ENCODE data around the gene SESN3.

The SESN3 gene

DNA sequence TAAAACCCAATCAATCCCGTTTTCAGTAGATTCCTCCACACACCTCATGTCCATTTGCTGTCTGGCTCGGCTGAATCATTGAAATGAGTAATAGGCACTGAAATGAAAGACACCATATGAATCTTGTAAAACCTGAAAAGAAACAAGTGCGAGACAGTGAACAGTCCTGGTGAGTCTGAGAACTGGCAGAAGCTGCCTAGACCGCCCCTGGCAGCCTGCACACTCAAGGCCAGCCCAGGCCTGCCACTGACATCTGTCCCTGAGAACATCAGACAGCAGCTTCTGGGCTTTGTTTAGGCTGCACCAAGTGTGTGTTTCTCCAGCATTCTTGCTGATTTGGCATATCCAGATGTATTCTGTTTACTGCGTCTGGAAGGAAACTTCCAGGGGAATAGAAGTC lies 96.5 kb downstream of the SESN3 start:
- in situ Hi-C loops (cut with HindIII; ENCODE audit: low sequenced_read_pairs), result no loop called here
- no peak overlapping the region for H3K4me3 ChIP-seq (ENCODE audit: low read depth, low read length)

GRCh38 chr11:95132956-95133355 lies 98.0 kb downstream of the SESN3 start:
- no peak overlapping the region for H3K4me3 ChIP-seq (ENCODE audit: low read depth, low read length)
- DNase-seq (ENCODE audit: low read depth, low spot score), result no peak
- in situ Hi-C loops (cut with HindIII; ENCODE audit: low sequenced_read_pairs), result no loop called here
- no peak for TF ChIP-seq CTCF (IDR thresholded peaks at IDR 0.05; ENCODE audit: low read depth, low read length)

More for the DNA sequence above, 96.5 kb downstream of the SESN3 start:
- TF ChIP-seq CTCF (IDR thresholded peaks at IDR 0.05; ENCODE audit: low read depth, low read length), result no peak
- DNase-seq (ENCODE audit: low read depth, low spot score), result peak; percentile 44

- TF ChIP-seq CTCF (IDR thresholded peaks at IDR 0.05; ENCODE audit: low read depth, low read length), result no peak
- H3K4me3 ChIP-seq (ENCODE audit: low read depth, low read length), result no peak overlapping the region
- no peak for DNase-seq (ENCODE audit: low read depth, low spot score)
- in situ Hi-C loops (cut with HindIII; ENCODE audit: low sequenced_read_pairs), result no loop called here
These were observed 102.4 kb downstream of the SESN3 start for GRCh38 chr11:95128602-95129001.

DNA sequence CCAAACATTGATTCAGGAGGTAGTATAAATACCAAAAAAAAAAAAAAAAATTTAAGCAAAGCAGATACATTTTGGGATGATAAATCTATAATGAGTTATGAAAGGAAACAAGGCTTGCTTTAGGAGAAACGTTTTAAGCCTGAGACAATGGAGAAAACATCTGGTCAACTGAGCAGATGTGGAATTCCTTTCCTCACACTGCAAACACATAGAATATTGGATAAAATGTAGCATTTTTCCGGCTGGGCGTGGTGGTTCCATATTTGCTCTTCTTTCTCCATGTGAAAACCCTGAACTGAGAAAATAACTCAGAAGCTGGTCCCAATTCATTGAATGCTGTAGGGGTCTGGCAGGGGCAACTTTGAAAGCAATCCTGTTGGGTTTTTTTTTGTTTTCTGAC lies 107.4 kb downstream of the SESN3 start:
- in situ Hi-C loops (cut with HindIII; ENCODE audit: low sequenced_read_pairs), result no loop called here
- no peak for DNase-seq (ENCODE audit: low read depth, low spot score)
- no peak overlapping the region for H3K4me3 ChIP-seq (ENCODE audit: low read depth, low read length)
- no peak for TF ChIP-seq CTCF (IDR thresholded peaks at IDR 0.05; ENCODE audit: low read depth, low read length)

- TF ChIP-seq CTCF (IDR thresholded peaks at IDR 0.05; ENCODE audit: low read depth, low read length), result no peak
- in situ Hi-C loops (cut with HindIII; ENCODE audit: low sequenced_read_pairs), result no loop called here
- no peak overlapping the region for H3K4me3 ChIP-seq (ENCODE audit: low read depth, low read length)
- DNase-seq (ENCODE audit: low read depth, low spot score), result no peak
These were observed 109.3 kb downstream of the SESN3 start for GRCh38 chr11:95121698-95122097.

GRCh38 chr11:95119361-95120060 lies 111.5 kb downstream of the SESN3 start:
- TF ChIP-seq CTCF (IDR thresholded peaks at IDR 0.05; ENCODE audit: low read depth, low read length), result no peak
- no peak for DNase-seq (ENCODE audit: low read depth, low spot score)
- in situ Hi-C loops (cut with HindIII; ENCODE audit: low sequenced_read_pairs), result no loop called here
- H3K4me3 ChIP-seq (ENCODE audit: low read depth, low read length), result no peak overlapping the region

Data from astrocyte of the spinal cord (primary cell).